Liver (tissue), 9 donors: ENCODE results near the gene GHR. TPM values are rescaled to one million over a fixed set of nuclear protein-coding genes. Genes with fewer than 3 reads are reported as not detected.
A peak's percentile ranks its signal among the peaks of the same experiment; 100 is the strongest.

Experiments
- DNase-seq: peaks from one replicate; pipeline ENCODE4 v3.0.0-alpha.2; 2017; ENCODE audit warnings: low spot score
- H3K27ac ChIP-seq, 2 donors: one replicate each; pipeline ENCODE4 v1.7.0; 2013; ENCODE audit warnings: inconsistent platforms in 2 of 2, low read length in 2 of 2, control low read depth in 1 of 2, low read depth in 1 of 2, mild to moderate bottlenecking in 1 of 2
- H3K27me3 ChIP-seq, 4 donors: one replicate each; pipeline versions ENCODE4 v1.6.1 to v1.7.0; 2013; ENCODE audit warnings: low read length in 3 of 4, inconsistent platforms in 1 of 4, mild to moderate bottlenecking in 1 of 4, moderate library complexity in 1 of 4; ENCODE audit not compliant: control insufficient read depth in 4 of 4, insufficient read depth in 4 of 4
- H3K36me3 ChIP-seq, 4 donors: one replicate each; pipeline versions ENCODE4 v1.6.1 to v1.7.0; 2013; ENCODE audit warnings: low read length in 3 of 4, mild to moderate bottlenecking in 3 of 4, low read depth in 1 of 4, moderate library complexity in 1 of 4; ENCODE audit not compliant: control insufficient read depth in 4 of 4, insufficient read depth in 3 of 4
- H3K4me1 ChIP-seq, 4 donors: one replicate each; pipeline versions ENCODE4 v1.6.1 to v1.7.0; 2013; ENCODE audit warnings: low read length in 3 of 4, mild to moderate bottlenecking in 3 of 4, moderate library complexity in 1 of 4; ENCODE audit not compliant: control insufficient read depth in 4 of 4, insufficient read depth in 4 of 4
- H3K4me3 ChIP-seq, 3 donors: one replicate each; pipeline versions ENCODE4 v1.6.1 to v1.7.0; 2013; ENCODE audit warnings: low read length in 3 of 3, control low read depth in 1 of 3, low read depth in 1 of 3, mild to moderate bottlenecking in 1 of 3
- H3K9ac ChIP-seq, 2 donors: one replicate each; pipeline ENCODE4 v1.7.0; 2013; ENCODE audit warnings: low read length in 2 of 2, mild to moderate bottlenecking in 2 of 2, moderate library complexity in 2 of 2, control low read depth in 1 of 2, low read depth in 1 of 2
- H3K9me3 ChIP-seq, 4 donors: one replicate each; pipeline versions ENCODE4 v1.6.1 to v1.7.0; 2013; ENCODE audit warnings: low read length in 3 of 4; ENCODE audit not compliant: control insufficient read depth in 4 of 4
- EGR1 ChIP-seq, 2 donors: IDR thresholded peaks; 2 replicates each; pipeline ENCODE4 v1.6.1; 2016 to 2018; ENCODE audit warnings: antibody characterized with exemption in 2 of 2, low read depth in 2 of 2
- FOXA1 ChIP-seq: IDR thresholded peaks from 2 replicates; pipeline ENCODE4 v1.6.1; 2016; ENCODE audit warnings: antibody characterized with exemption
- FOXA2 ChIP-seq: IDR thresholded peaks from 2 replicates; pipeline ENCODE4 v1.6.1; 2016; ENCODE audit warnings: antibody characterized with exemption
- GABPA ChIP-seq, 2 donors: IDR thresholded peaks in 1 of 2; conservative IDR thresholded peaks in 1 of 2; 2 replicates each; pipeline ENCODE4 v1.6.1; 2016; ENCODE audit warnings: antibody characterized with exemption in 2 of 2, mild to moderate bottlenecking in 1 of 2, moderate library complexity in 1 of 2
- HNF4A ChIP-seq, 2 donors: conservative IDR thresholded peaks; 2 replicates each; pipeline ENCODE4 v1.6.1; 2016; ENCODE audit warnings: antibody characterized with exemption in 2 of 2, mild to moderate bottlenecking in 2 of 2
- HNF4G ChIP-seq: IDR thresholded peaks from 2 replicates; pipeline ENCODE4 v1.6.1; 2016; ENCODE audit warnings: antibody characterized with exemption
- JUND ChIP-seq, 2 donors: IDR thresholded peaks; 2 replicates each; pipeline ENCODE4 v1.6.1; 2016; ENCODE audit warnings: antibody characterized with exemption in 2 of 2
- RAD21 ChIP-seq, 2 donors: IDR thresholded peaks; 2 replicates each; pipeline ENCODE4 v1.6.1; 2016; ENCODE audit warnings: antibody characterized with exemption in 2 of 2, mild to moderate bottlenecking in 2 of 2
- RXRA ChIP-seq, 2 donors: IDR thresholded peaks; 2 replicates each; pipeline ENCODE4 v1.6.1; 2017 to 2018; ENCODE audit warnings: antibody characterized with exemption in 2 of 2, mild to moderate bottlenecking in 1 of 2
- SP1 ChIP-seq: IDR thresholded peaks from 2 replicates; pipeline ENCODE4 v1.6.1; 2018; ENCODE audit warnings: antibody characterized with exemption, mild to moderate bottlenecking
- TAF1 ChIP-seq: conservative IDR thresholded peaks from 2 replicates; pipeline ENCODE4 v1.6.1; 2016; ENCODE audit warnings: antibody characterized with exemption, mild to moderate bottlenecking
- YY1 ChIP-seq: IDR thresholded peaks from 2 replicates; pipeline ENCODE4 v1.6.1; 2016; ENCODE audit warnings: antibody characterized with exemption, mild to moderate bottlenecking
- WGBS: extraction: QIAGEN DNeasy Blood & Tissue Kit; methylation state at CpG from one replicate; pipeline ENCODE4 v1.1.7; 2013; 5-methylcytosine and 5-hydroxymethylcytosine counted together
- polyA plus RNA-seq, 2 donors: library from polyadenylated mRNA; stranded (reverse) in 1 of 2; unstranded in 1 of 2; fragments of 200-250 nt in 1 of 2; fragments of >200 nt in 1 of 2; fragmentation: Nextera tagmentation in 1 of 2; extraction: Ambion mirVana in 1 of 2; gene quantifications; one replicate each; pipeline versions ENCODE4 v1.2.1 to v1.2.3, GENCODE V29; 2013 to 2015
- total RNA-seq, 2 donors: library from RNA; depleted of rRNA; stranded (reverse); fragments of >200 nt; gene quantifications; one replicate each; pipeline ENCODE4 v1.2.3, GENCODE V29; 2014
- TF ChIP-seq, protein P1 (sequence below): IDR thresholded peaks from 2 replicates; pipeline ENCODE4 v1.6.1; 2016; ENCODE audit warnings: antibody characterized with exemption
- TF ChIP-seq, protein P2 (sequence below): IDR thresholded peaks from 2 replicates; pipeline ENCODE4 v1.6.1; 2016; ENCODE audit warnings: antibody characterized with exemption, mild to moderate bottlenecking
- TF ChIP-seq, protein P3 (sequence below): fragments of 150-350 bp; IDR thresholded peaks from 2 replicates; pipeline ENCODE4 v1.5.1; 2017; ENCODE audit warnings: improper control_type of control experiment, low read depth, low read length; ENCODE audit not compliant: missing input control
- TF ChIP-seq, protein P4 (sequence below): IDR thresholded peaks from 2 replicates; pipeline ENCODE4 v1.6.1; 2016; ENCODE audit warnings: antibody characterized with exemption
- TF ChIP-seq, protein P5 (sequence below): IDR thresholded peaks from 2 replicates; pipeline ENCODE4 v1.6.1; 2016; ENCODE audit warnings: antibody characterized with exemption
- donor health status: healthy.
- donor health status: healthy.
- donor health status: healthy.
- donor health status: healthy.
- donor health status: healthy.

GHR gene
- total and polyA plus RNA-seq, 4 donors: 6.6 to 104 (median 20.9) TPM

DNA sequence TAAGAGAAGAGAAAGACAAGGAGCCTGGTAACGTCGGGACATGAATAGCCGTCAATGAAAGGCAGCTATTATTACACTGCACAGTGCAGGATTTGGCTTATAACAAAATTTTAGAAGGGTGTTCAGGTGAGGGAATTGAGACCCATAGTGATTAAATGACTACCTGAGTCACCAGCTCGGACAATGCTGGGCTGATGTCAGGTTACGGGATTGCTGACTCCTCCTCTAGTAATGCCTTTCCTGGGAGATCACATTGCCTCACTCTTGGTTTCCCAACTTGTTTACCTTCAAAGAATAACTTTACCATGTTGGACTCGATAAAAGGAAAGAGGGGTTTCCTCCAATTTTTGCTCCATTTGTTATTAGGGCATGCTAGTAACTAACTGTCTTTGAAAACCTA, 132.6 kb downstream of the GHR start:
- no peak for DNase-seq
- whole genome bisulfite sequencing: 33% methylated on average over 6 of the region's 6 CpGs
- peak overlapping the region; percentile 70 to 90 for H3K27ac ChIP-seq
- no peak overlapping the region for H3K4me3 ChIP-seq
- H3K9ac ChIP-seq: no peak overlapping the region
- no peaks in the 10 kb centered on the region for H3K36me3 ChIP-seq
- no peaks in the 10 kb centered on the region for H3K9me3 ChIP-seq
- peak; percentile 51 for TF ChIP-seq SP1
- TF ChIP-seq HNF4G: peak; percentile 35
- TF ChIP-seq, protein P1, sequence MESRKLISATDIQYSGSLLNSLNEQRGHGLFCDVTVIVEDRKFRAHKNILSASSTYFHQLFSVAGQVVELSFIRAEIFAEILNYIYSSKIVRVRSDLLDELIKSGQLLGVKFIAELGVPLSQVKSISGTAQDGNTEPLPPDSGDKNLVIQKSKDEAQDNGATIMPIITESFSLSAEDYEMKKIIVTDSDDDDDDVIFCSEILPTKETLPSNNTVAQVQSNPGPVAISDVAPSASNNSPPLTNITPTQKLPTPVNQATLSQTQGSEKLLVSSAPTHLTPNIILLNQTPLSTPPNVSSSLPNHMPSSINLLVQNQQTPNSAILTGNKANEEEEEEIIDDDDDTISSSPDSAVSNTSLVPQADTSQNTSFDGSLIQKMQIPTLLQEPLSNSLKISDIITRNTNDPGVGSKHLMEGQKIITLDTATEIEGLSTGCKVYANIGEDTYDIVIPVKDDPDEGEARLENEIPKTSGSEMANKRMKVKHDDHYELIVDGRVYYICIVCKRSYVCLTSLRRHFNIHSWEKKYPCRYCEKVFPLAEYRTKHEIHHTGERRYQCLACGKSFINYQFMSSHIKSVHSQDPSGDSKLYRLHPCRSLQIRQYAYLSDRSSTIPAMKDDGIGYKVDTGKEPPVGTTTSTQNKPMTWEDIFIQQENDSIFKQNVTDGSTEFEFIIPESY: peak; percentile 36
- TF ChIP-seq, protein P2, sequence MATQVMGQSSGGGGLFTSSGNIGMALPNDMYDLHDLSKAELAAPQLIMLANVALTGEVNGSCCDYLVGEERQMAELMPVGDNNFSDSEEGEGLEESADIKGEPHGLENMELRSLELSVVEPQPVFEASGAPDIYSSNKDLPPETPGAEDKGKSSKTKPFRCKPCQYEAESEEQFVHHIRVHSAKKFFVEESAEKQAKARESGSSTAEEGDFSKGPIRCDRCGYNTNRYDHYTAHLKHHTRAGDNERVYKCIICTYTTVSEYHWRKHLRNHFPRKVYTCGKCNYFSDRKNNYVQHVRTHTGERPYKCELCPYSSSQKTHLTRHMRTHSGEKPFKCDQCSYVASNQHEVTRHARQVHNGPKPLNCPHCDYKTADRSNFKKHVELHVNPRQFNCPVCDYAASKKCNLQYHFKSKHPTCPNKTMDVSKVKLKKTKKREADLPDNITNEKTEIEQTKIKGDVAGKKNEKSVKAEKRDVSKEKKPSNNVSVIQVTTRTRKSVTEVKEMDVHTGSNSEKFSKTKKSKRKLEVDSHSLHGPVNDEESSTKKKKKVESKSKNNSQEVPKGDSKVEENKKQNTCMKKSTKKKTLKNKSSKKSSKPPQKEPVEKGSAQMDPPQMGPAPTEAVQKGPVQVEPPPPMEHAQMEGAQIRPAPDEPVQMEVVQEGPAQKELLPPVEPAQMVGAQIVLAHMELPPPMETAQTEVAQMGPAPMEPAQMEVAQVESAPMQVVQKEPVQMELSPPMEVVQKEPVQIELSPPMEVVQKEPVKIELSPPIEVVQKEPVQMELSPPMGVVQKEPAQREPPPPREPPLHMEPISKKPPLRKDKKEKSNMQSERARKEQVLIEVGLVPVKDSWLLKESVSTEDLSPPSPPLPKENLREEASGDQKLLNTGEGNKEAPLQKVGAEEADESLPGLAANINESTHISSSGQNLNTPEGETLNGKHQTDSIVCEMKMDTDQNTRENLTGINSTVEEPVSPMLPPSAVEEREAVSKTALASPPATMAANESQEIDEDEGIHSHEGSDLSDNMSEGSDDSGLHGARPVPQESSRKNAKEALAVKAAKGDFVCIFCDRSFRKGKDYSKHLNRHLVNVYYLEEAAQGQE: peak; percentile 48
- no peak for TF ChIP-seq TAF1
- TF ChIP-seq JUND (IDR thresholded peaks at IDR 0.05): peak; percentile 82 to 85
- TF ChIP-seq, protein P3, sequence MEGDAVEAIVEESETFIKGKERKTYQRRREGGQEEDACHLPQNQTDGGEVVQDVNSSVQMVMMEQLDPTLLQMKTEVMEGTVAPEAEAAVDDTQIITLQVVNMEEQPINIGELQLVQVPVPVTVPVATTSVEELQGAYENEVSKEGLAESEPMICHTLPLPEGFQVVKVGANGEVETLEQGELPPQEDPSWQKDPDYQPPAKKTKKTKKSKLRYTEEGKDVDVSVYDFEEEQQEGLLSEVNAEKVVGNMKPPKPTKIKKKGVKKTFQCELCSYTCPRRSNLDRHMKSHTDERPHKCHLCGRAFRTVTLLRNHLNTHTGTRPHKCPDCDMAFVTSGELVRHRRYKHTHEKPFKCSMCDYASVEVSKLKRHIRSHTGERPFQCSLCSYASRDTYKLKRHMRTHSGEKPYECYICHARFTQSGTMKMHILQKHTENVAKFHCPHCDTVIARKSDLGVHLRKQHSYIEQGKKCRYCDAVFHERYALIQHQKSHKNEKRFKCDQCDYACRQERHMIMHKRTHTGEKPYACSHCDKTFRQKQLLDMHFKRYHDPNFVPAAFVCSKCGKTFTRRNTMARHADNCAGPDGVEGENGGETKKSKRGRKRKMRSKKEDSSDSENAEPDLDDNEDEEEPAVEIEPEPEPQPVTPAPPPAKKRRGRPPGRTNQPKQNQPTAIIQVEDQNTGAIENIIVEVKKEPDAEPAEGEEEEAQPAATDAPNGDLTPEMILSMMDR: no peak
- TF ChIP-seq RAD21 (IDR thresholded peaks at IDR 0.05): peak in 1 of 2 donors; percentile 55
- TF ChIP-seq, protein P4, sequence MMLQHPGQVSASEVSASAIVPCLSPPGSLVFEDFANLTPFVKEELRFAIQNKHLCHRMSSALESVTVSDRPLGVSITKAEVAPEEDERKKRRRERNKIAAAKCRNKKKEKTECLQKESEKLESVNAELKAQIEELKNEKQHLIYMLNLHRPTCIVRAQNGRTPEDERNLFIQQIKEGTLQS: peak; percentile 87
- no peak for TF ChIP-seq EGR1 (IDR thresholded peaks at IDR 0.05; ENCODE audit: low read depth in 2 of 2)
- TF ChIP-seq HNF4A (conservative IDR thresholded peaks at IDR 0.05): peak; percentile 65 to 71
- TF ChIP-seq FOXA1: peak; percentile 70
- TF ChIP-seq YY1: peak; percentile 29
- TF ChIP-seq RXRA (IDR thresholded peaks at IDR 0.05): peak; percentile 42 to 79
- TF ChIP-seq FOXA2: peak; percentile 82
- TF ChIP-seq, protein P5, sequence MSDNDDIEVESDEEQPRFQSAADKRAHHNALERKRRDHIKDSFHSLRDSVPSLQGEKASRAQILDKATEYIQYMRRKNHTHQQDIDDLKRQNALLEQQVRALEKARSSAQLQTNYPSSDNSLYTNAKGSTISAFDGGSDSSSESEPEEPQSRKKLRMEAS: peak; percentile 55
- TF ChIP-seq GABPA (IDR thresholded peaks at IDR 0.05 in 1 of 2, conservative IDR thresholded peaks at IDR 0.05 in 1 of 2): no peak
- no peaks in the 10 kb centered on the region for H3K27me3 ChIP-seq
- peaks cover 23 to 67% (median 48%) of the 10 kb centered on the region in 4 donors for H3K4me1 ChIP-seq
